ENCODE measurements around the gene INSL3. TPM values are rescaled to one million over a fixed set of nuclear protein-coding genes. Genes with fewer than 3 reads are reported as not detected.

Gene INSL3
- total and polyA plus RNA-seq, 4 donors: 1.5 TPM; not detected in 3

DNA sequence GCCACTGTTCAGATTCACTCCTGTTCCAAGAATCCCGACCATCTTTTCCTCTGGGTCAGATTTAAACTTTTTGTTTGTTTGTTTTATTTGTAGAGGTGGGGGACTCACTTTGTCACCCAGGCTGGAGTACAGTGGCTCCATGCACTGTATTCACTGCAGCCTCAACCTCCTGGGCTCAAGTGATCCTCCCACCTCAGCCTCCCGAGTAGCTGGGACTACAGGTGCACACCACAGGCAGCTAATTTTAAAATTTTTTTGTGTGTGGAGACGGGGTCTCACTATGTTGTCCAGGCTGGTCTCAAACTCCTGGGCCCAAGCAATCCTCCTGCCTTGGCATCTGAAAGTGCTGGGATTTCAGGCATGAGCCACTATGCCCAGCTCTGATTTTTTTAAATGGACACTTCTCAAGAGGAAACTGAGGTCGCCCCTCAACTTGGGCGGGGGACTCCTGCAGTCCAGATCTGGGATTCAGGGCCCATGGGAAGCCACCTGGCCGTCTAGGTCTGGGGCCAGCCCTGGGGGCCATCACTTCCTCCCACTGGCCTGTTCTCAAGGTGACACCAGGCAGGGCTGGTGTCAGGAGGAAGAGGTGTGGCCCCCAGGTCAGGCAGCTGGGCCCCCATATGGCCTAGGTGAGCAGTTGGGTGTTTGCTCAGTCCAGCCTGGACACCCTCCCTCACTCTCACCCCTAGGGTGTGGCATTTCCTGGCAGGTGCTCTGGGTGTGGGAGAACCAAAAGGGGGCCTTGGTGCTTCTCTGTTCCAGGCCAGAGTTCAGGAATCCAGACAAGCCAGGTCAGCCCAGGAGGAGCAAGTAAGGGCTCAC is 25.1 kb downstream of the INSL3 start:
- no peak for ATAC-seq (ENCODE audit: insufficient read depth, low FRiP score)
- Histone ChIP-seq H3K4me3 (no peak overlapping the region), H3K9me3 (ENCODE audit: control insufficient read depth in 4 of 4, insufficient read depth in 3 of 4, low read length in 3 of 4) (no peaks in the 10 kb centered on the region), H3K27me3 (ENCODE audit: control insufficient read depth in 3 of 3, insufficient read depth in 3 of 3, low read length in 2 of 3) (peaks cover 0 to 38% (median 22%) of the 10 kb centered on the region in 3 donors), H3K36me3 (ENCODE audit: control insufficient read depth in 4 of 4, insufficient read depth in 4 of 4, low read length in 4 of 4) (no peaks in the 10 kb centered on the region), H3K27ac (ENCODE audit: low read depth in 1 of 2, low read length in 1 of 2) (no peak overlapping the region), H3K4me1 (ENCODE audit: control insufficient read depth in 5 of 5, insufficient read depth in 5 of 5, low read length in 5 of 5) (no peaks in the 10 kb centered on the region), H3K9ac (ENCODE audit: insufficient read depth in 1 of 2, low read length in 2 of 2) (no peak overlapping the region)
- DNase-seq: no peak
- WGBS, 2 donors: 60 to 61% methylated on average over 6 of the region's 6 CpGs
- TF ChIP-seq, protein P1, sequence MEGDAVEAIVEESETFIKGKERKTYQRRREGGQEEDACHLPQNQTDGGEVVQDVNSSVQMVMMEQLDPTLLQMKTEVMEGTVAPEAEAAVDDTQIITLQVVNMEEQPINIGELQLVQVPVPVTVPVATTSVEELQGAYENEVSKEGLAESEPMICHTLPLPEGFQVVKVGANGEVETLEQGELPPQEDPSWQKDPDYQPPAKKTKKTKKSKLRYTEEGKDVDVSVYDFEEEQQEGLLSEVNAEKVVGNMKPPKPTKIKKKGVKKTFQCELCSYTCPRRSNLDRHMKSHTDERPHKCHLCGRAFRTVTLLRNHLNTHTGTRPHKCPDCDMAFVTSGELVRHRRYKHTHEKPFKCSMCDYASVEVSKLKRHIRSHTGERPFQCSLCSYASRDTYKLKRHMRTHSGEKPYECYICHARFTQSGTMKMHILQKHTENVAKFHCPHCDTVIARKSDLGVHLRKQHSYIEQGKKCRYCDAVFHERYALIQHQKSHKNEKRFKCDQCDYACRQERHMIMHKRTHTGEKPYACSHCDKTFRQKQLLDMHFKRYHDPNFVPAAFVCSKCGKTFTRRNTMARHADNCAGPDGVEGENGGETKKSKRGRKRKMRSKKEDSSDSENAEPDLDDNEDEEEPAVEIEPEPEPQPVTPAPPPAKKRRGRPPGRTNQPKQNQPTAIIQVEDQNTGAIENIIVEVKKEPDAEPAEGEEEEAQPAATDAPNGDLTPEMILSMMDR (IDR thresholded peaks at IDR 0.05; ENCODE audit: control extremely low read depth, extremely low read depth): no peak

GRCh38 chr19:17795495-17795856 is 25.8 kb downstream of the INSL3 start:
- 38 to 40% methylated on average over 14 of the region's 14 CpGs for WGBS, 2 donors

GRCh38 chr19:17794731-17795494 is 26.4 kb downstream of the INSL3 start, which contains the start of gene B3GNT3:
TSS of gene B3GNT3 (plus strand) at chr19:17795138. CDS start at chr19:17807808, 12,670 bp downstream.
- peaks cover 0 to 38% (median 22%) of the 10 kb centered on the region in 3 donors for H3K27me3 ChIP-seq (ENCODE audit: control insufficient read depth in 3 of 3, insufficient read depth in 3 of 3, low read length in 2 of 3)
- no peaks in the 10 kb centered on the region for H3K4me1 ChIP-seq (ENCODE audit: control insufficient read depth in 5 of 5, insufficient read depth in 5 of 5, low read length in 5 of 5)
- WGBS, 2 donors: 5 to 6% methylated on average over 49 to 50 of the region's 50 CpGs
- TF ChIP-seq, protein P1 (IDR thresholded peaks at IDR 0.05; ENCODE audit: control extremely low read depth, extremely low read depth): no peak
- no peaks in the 10 kb centered on the region for H3K36me3 ChIP-seq (ENCODE audit: control insufficient read depth in 4 of 4, insufficient read depth in 4 of 4, low read length in 4 of 4)
- DNase-seq (peak in 2 of 3 donors; percentile 9 to 27), ATAC-seq (ENCODE audit: insufficient read depth, low FRiP score) (no peak)
- no peak within 1 kb of the TSS for H3K27ac ChIP-seq (ENCODE audit: low read depth in 1 of 2, low read length in 1 of 2)
- H3K4me3 ChIP-seq: no peak within 1 kb of the TSS
- H3K9me3 ChIP-seq (ENCODE audit: control insufficient read depth in 4 of 4, insufficient read depth in 3 of 4, low read length in 3 of 4): no peaks in the 10 kb centered on the region
- H3K9ac ChIP-seq (ENCODE audit: insufficient read depth in 1 of 2, low read length in 2 of 2): no peak within 1 kb of the TSS

More at GRCh38 chr19:17795495-17795856, 25.8 kb downstream of the INSL3 start:
- Histone ChIP-seq H3K4me1 (ENCODE audit: control insufficient read depth in 5 of 5, insufficient read depth in 5 of 5, low read length in 5 of 5) (no peaks in the 10 kb centered on the region), H3K27me3 (ENCODE audit: control insufficient read depth in 3 of 3, insufficient read depth in 3 of 3, low read length in 2 of 3) (peaks cover 0 to 38% (median 22%) of the 10 kb centered on the region in 3 donors), H3K4me3 (no peak overlapping the region), H3K36me3 (ENCODE audit: control insufficient read depth in 4 of 4, insufficient read depth in 4 of 4, low read length in 4 of 4) (no peaks in the 10 kb centered on the region), H3K9ac (ENCODE audit: insufficient read depth in 1 of 2, low read length in 2 of 2) (no peak overlapping the region), H3K27ac (ENCODE audit: low read depth in 1 of 2, low read length in 1 of 2) (no peak overlapping the region), H3K9me3 (ENCODE audit: control insufficient read depth in 4 of 4, insufficient read depth in 3 of 4, low read length in 3 of 4) (no peaks in the 10 kb centered on the region)
- ATAC-seq (ENCODE audit: insufficient read depth, low FRiP score): no peak
- TF ChIP-seq, protein P1 (IDR thresholded peaks at IDR 0.05; ENCODE audit: control extremely low read depth, extremely low read depth): no peak
- DNase-seq: no peak
